Measurements from ENCODE around the gene ADD3.

The ADD3 gene

DNA sequence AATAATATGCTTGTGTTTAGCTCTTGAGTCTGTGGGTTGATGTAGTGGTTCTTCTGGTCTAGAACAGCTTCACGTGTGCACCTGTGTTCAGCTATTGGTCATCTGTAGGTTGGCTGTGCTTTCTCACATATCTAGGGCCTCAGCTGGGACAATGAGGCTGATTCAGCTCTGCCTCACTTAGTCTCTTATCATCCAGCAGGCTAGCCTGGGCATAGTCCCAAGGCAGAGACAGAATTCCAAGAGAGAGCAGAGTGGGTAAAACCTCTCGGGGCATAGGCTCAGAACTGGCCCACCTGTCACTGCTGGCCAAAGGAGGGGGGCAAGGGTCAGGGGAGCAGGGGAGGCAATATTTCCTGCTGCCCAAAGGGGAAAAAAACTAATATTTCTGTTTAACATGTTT, 167.6 kb downstream of the ADD3 start:
- no peaks in the 10 kb centered on the region for H3K4me1 ChIP-seq (ENCODE audit: insufficient read depth, poor library complexity, severe bottlenecking)
- DNase-seq (ENCODE audit: low spot score) (no peak), ATAC-seq (ENCODE audit: low read depth) (peak; percentile 63; the same call in 2 of the 3 replicates)
- H3K36me3 ChIP-seq (ENCODE audit: low read depth) = no peaks in the 10 kb centered on the region
- H3K4me3 ChIP-seq (ENCODE audit: severe bottlenecking) = no peak overlapping the region
- no peaks in the 10 kb centered on the region for H3K9me3 ChIP-seq (ENCODE audit: severe bottlenecking)
- H3K27ac ChIP-seq (ENCODE audit: poor library complexity, severe bottlenecking) = no peak overlapping the region
- TF ChIP-seq, protein P1, sequence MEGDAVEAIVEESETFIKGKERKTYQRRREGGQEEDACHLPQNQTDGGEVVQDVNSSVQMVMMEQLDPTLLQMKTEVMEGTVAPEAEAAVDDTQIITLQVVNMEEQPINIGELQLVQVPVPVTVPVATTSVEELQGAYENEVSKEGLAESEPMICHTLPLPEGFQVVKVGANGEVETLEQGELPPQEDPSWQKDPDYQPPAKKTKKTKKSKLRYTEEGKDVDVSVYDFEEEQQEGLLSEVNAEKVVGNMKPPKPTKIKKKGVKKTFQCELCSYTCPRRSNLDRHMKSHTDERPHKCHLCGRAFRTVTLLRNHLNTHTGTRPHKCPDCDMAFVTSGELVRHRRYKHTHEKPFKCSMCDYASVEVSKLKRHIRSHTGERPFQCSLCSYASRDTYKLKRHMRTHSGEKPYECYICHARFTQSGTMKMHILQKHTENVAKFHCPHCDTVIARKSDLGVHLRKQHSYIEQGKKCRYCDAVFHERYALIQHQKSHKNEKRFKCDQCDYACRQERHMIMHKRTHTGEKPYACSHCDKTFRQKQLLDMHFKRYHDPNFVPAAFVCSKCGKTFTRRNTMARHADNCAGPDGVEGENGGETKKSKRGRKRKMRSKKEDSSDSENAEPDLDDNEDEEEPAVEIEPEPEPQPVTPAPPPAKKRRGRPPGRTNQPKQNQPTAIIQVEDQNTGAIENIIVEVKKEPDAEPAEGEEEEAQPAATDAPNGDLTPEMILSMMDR (IDR thresholded peaks at IDR 0.05; ENCODE audit: poor library complexity, severe bottlenecking) = no peak
- no peaks in the 10 kb centered on the region for H3K27me3 ChIP-seq (ENCODE audit: insufficient read depth, poor library complexity, severe bottlenecking)

DNA sequence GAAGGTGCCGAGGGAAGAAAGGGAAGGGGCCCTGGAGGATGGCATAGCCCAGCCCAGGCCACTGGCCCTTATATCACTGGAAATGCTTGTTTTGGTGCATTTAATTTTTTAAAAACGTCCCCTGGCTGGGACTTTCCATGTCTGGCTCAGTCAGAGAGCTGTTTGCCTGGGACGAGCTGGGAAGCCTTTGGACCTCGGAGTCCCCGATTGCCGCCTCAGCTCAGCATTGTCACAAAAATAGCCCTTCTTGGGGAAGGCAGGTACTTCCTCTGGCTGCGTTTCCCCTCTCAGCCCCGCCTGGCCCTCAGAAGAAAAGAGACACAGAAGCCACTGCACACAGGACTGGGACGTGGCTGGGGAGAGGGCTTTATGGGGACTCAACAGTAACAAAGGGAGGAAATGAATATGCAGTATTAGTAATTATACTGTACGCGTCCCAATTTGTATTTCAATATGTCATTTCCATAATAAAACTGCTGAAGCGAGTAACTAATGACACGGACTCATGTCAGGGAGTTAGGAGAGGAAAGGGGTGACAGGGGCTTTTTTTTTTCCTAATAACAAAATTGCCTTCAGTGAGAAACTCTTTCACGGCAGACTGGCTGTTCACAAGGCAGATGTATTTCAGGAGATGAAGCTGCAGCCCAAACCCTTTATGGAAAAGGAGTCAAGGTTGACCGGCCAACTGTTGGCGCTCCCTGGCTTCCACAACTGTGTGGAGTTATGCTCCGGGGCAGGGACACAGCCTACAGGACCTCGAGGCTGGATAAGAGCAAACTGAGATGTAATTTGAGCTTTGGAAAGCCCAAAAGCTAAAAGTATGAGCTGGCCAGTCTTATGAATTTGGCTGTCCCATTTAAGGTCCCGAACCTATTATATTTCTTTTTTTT, 168.6 kb downstream of the ADD3 start:
- Histone ChIP-seq H3K4me3 (ENCODE audit: severe bottlenecking) (no peak overlapping the region), H3K9me3 (ENCODE audit: severe bottlenecking) (no peaks in the 10 kb centered on the region), H3K27me3 (ENCODE audit: insufficient read depth, poor library complexity, severe bottlenecking) (no peaks in the 10 kb centered on the region), H3K27ac (ENCODE audit: poor library complexity, severe bottlenecking) (no peak overlapping the region), H3K36me3 (ENCODE audit: low read depth) (no peaks in the 10 kb centered on the region), H3K4me1 (ENCODE audit: insufficient read depth, poor library complexity, severe bottlenecking) (no peaks in the 10 kb centered on the region)
- TF ChIP-seq, protein P1 (IDR thresholded peaks at IDR 0.05; ENCODE audit: poor library complexity, severe bottlenecking) = no peak
- ATAC-seq (ENCODE audit: low read depth) (no peak), DNase-seq (ENCODE audit: low spot score) (no peak)

DNA sequence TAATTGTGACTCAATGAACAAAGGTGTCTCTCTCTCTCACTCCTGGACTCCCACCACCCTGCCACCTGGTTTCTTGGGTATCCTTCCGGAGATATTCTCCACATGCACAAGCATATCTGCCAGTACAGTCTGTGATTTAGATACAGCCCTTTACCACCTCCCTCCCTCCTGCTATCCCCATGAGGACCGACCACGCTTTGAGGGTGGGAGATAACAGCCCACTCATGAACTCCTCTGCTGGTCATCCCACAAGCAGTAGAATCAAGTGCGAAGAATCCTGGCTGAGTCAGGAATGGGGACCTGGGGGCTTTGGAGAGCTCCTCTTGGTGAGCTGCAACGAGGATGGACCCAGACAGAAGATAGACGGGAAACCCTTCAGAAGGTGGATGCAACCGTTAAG, 171.4 kb downstream of the ADD3 start:
- H3K36me3 ChIP-seq (ENCODE audit: low read depth) = no peaks in the 10 kb centered on the region
- H3K27me3 ChIP-seq (ENCODE audit: insufficient read depth, poor library complexity, severe bottlenecking) = no peaks in the 10 kb centered on the region
- DNase-seq (ENCODE audit: low spot score) (no peak), ATAC-seq (ENCODE audit: low read depth) (no peak)
- no peak overlapping the region for H3K4me3 ChIP-seq (ENCODE audit: severe bottlenecking)
- H3K27ac ChIP-seq (ENCODE audit: poor library complexity, severe bottlenecking) = no peak overlapping the region
- H3K4me1 ChIP-seq (ENCODE audit: insufficient read depth, poor library complexity, severe bottlenecking) = no peaks in the 10 kb centered on the region
- TF ChIP-seq, protein P1 (IDR thresholded peaks at IDR 0.05; ENCODE audit: poor library complexity, severe bottlenecking) = no peak
- no peaks in the 10 kb centered on the region for H3K9me3 ChIP-seq (ENCODE audit: severe bottlenecking)

DNA sequence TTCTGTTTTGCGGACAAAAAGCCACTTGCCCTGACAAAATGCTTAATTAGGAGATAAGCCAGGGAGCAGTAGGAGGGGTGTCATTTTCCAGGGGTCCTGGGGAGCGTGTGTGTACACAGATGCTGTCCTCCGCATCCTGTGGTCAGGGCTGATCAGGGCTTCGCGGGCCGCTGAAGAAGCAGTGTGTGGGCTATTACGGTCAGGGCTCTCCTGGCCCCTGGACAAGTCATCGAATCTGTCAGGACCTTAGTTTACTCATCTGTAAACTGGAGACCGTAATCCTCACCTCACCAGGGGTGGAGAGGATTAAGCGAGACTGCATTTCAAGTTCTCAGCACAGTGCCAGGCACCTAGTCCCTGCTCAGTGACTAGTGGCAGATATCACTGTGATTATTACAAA, 173.7 kb downstream of the ADD3 start:
- Histone ChIP-seq H3K27ac (ENCODE audit: poor library complexity, severe bottlenecking) (no peak overlapping the region), H3K36me3 (ENCODE audit: low read depth) (no peaks in the 10 kb centered on the region), H3K9me3 (ENCODE audit: severe bottlenecking) (no peaks in the 10 kb centered on the region), H3K4me1 (ENCODE audit: insufficient read depth, poor library complexity, severe bottlenecking) (no peaks in the 10 kb centered on the region), H3K27me3 (ENCODE audit: insufficient read depth, poor library complexity, severe bottlenecking) (no peaks in the 10 kb centered on the region), H3K4me3 (ENCODE audit: severe bottlenecking) (no peak overlapping the region)
- TF ChIP-seq, protein P1 (IDR thresholded peaks at IDR 0.05; ENCODE audit: poor library complexity, severe bottlenecking) = no peak
- ATAC-seq (ENCODE audit: low read depth) (no peak), DNase-seq (ENCODE audit: low spot score) (no peak)

DNA sequence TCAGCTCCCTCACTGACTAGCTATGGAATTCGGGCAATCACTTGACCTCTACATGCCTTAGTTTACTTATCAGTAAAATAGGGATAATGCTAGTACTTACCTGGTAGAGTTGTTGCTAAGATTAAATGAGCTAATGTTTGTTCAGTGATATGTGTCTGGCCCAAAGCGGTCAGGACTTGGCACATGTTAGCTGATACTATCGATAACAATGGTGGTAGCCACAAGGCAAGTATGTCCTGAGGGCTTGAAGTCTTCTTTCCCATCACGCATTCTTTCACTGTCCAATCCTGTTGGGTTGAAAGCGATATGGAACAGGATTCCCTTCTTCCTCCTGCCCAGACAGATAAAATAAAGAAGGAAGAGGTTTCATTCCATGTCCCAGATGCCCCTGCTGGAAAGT, 174.1 kb downstream of the ADD3 start:
- Histone ChIP-seq H3K4me3 (ENCODE audit: severe bottlenecking) (no peak overlapping the region), H3K36me3 (ENCODE audit: low read depth) (no peaks in the 10 kb centered on the region), H3K27me3 (ENCODE audit: insufficient read depth, poor library complexity, severe bottlenecking) (no peaks in the 10 kb centered on the region), H3K4me1 (ENCODE audit: insufficient read depth, poor library complexity, severe bottlenecking) (no peaks in the 10 kb centered on the region), H3K27ac (ENCODE audit: poor library complexity, severe bottlenecking) (no peak overlapping the region), H3K9me3 (ENCODE audit: severe bottlenecking) (no peaks in the 10 kb centered on the region)
- DNase-seq (ENCODE audit: low spot score) (no peak), ATAC-seq (ENCODE audit: low read depth) (no peak)
- TF ChIP-seq, protein P1 (IDR thresholded peaks at IDR 0.05; ENCODE audit: poor library complexity, severe bottlenecking) = no peak

All from RWPE2 (cell line).